AG10803 (cell line): Measurements from ENCODE around the gene PDE6A.

Experiments
- DNase-seq: peaks from one replicate; pipeline ENCODE4 v3.0.0; 2010; ENCODE audit warnings: low read depth
- H3K4me3 ChIP-seq: 2 replicates; pipeline ENCODE4 v1.5.1; 2011; ENCODE audit warnings: mild to moderate bottlenecking, low read length, control low read depth
- CTCF ChIP-seq: conservative IDR thresholded peaks from 2 replicates; pipeline ENCODE4 v1.5.1; 2011; ENCODE audit warnings: mild to moderate bottlenecking, low read length, control low read depth, inconsistent platforms

PDE6A gene

DNA sequence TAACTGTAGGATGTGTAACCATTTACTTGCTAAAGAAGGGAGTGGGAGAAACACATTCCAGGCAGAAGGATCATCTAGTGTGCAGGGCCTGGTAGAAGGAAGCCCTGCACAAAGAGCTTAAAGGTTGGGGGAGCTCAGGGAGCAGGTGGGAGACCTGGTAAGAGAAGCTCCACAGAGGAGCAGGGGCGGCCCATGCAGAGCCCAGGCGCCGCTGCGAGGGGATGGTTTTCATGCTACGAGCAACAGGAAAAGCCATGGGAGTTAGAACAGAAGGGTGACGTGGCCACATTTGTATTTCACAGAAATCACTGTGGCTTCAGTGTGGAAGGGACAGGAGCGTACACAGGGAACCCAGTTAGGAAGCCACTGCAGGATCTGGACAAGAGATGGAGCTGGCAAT is 73.1 kb downstream of the PDE6A start:
- no peak for TF ChIP-seq CTCF
- no peak overlapping the region for H3K4me3 ChIP-seq
- no peak for DNase-seq

- DNase-seq: no peak
- H3K4me3 ChIP-seq: no peak overlapping the region
- TF ChIP-seq CTCF: no peak
These were observed 73.9 kb downstream of the PDE6A start for GRCh38 chr5:149870697-149871096.

DNA sequence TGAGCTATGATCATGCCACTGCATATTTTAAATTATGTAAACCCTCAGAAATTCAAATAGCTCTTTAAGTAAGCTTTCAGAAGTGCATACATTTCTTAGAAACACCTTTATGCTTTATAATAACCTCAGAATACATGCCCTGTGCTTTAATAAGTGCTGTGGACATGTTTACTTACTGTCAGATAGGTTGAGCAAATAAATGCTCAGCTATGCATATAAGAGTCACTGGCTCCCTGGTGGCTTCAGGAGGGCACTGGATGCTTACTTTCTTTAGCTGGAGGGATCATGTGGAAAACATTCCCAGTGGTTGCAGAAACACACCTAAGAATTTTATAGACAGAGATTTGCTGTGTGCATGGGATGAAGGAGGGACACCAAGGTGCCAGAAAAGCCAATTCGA is 74.4 kb downstream of the PDE6A start:
- no peak for TF ChIP-seq CTCF
- no peak overlapping the region for H3K4me3 ChIP-seq
- DNase-seq: no peak

- no peak for TF ChIP-seq CTCF
- no peak for DNase-seq
- H3K4me3 ChIP-seq: no peak overlapping the region
These were observed 75.2 kb downstream of the PDE6A start for GRCh38 chr5:149869411-149869821.

DNA sequence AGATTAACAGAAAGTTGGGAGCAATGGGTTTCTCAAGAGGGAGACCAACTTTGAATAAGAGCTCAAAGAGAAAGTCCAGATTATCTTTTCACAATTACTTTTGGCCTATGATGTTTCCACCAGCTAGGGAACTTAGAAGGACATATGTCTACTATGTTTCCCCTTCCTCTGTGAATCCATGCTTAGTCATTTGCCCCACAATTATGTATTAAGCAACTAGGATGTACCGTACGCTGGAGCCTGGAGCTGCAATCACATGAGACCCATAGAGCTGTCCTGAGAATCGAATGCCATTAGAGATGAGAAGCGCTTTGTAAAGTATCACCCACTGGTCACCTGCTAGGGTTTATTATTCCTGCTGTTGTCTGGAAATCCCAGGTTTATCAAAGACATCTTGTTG is 78.8 kb downstream of the PDE6A start:
- no peak overlapping the region for H3K4me3 ChIP-seq
- TF ChIP-seq CTCF: no peak
- DNase-seq: no peak

DNA sequence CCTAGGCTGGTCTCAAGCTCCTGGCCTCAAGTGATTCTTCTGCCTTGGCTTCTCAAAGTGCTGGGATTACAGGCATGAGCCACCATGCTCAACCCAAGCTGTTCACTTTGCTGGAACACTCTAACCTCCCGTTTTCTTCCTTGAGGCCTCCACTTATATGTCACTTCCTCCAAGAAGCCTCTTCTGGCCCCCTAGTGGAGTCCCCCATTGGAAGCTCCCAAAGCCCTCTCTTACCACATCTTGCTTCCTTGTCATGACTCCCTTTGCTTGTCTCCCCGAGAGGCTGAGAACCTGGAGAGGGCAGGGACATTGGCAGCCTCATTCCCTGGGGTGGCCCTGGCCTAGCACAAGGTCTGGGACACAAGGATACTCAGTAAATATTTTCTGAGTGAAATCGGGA is 80.8 kb downstream of the PDE6A start:
- no peak for DNase-seq
- TF ChIP-seq CTCF: no peak
- H3K4me3 ChIP-seq: no peak overlapping the region

GRCh38 chr5:149863176-149863575 is 81.4 kb downstream of the PDE6A start:
- DNase-seq: no peak

More at GRCh38 chr5:149863176-149863575, 81.4 kb downstream of the PDE6A start:
- TF ChIP-seq CTCF: no peak
- H3K4me3 ChIP-seq: no peak overlapping the region
